Measurements from ENCODE around the gene TLE3.

- TF ChIP-seq CTCF (IDR thresholded peaks at IDR 0.05) (no peak), POLR2A (IDR thresholded peaks at IDR 0.05) (no peak), POLR2AphosphoS5 (IDR thresholded peaks at IDR 0.05) (no peak)
Measured at GRCh38 chr15:70109531-70109930, 11.8 kb upstream of the TLE3 start.

Measured in prostate gland (tissue), 2 donors.